HEK293 (cell line): Measurements from ENCODE around the gene KRABD2.

Experiments
- ATF2 ChIP-seq: fragments of 450-650 bp; formaldehyde crosslinking; IDR thresholded peaks from 2 replicates; pipeline ENCODE4 v1.5.1; 2016; ENCODE audit warnings: missing biosample characterization, missing genetic modification characterization, low read depth
- BCL11B ChIP-seq: fragments of 450-650 bp; formaldehyde crosslinking; IDR thresholded peaks from 2 replicates; pipeline ENCODE4 v1.5.1; 2016; ENCODE audit warnings: low read depth, missing biosample characterization, missing genetic modification characterization
- GFI1B ChIP-seq: fragments of 450-650 bp; formaldehyde crosslinking; IDR thresholded peaks from 2 replicates; pipeline ENCODE4 v1.5.1; 2016; ENCODE audit warnings: missing biosample characterization, missing genetic modification characterization
- HOXD13 ChIP-seq: sonication (generic); formaldehyde crosslinking; IDR thresholded peaks from 2 replicates; pipeline ENCODE4 v1.8.0; 2022; ENCODE audit warnings: missing genetic modification reagents, borderline replicate concordance
- KLF1 ChIP-seq: fragments of 450-650 bp; formaldehyde crosslinking; IDR thresholded peaks from 2 replicates; pipeline ENCODE4 v1.5.1; 2016; ENCODE audit warnings: missing biosample characterization, missing genetic modification characterization
- RBAK ChIP-seq: fragments of 450-650 bp; formaldehyde crosslinking; IDR thresholded peaks from 2 replicates; pipeline ENCODE4 v1.5.1; 2016; ENCODE audit warnings: missing biosample characterization, missing genetic modification characterization
- SP7 ChIP-seq: fragments of 450-650 bp; formaldehyde crosslinking; IDR thresholded peaks from 2 replicates; pipeline ENCODE4 v1.5.1; 2016; ENCODE audit warnings: missing biosample characterization, missing genetic modification characterization
- ZBTB17 ChIP-seq: fragments of 450-650 bp; formaldehyde crosslinking; IDR thresholded peaks from 2 replicates; pipeline ENCODE4 v1.5.1; 2016; ENCODE audit warnings: missing biosample characterization, missing genetic modification characterization
- ZBTB20 ChIP-seq: fragments of 450-650 bp; formaldehyde crosslinking; IDR thresholded peaks from 2 replicates; pipeline ENCODE4 v1.5.1; 2016; ENCODE audit warnings: missing biosample characterization, missing genetic modification characterization
- ZFP37 ChIP-seq: fragments of 450-650 bp; formaldehyde crosslinking; IDR thresholded peaks from 2 replicates; pipeline ENCODE4 v1.5.1; 2016; ENCODE audit warnings: missing biosample characterization, missing genetic modification characterization
- ZNF10 ChIP-seq: fragments of 450-650 bp; formaldehyde crosslinking; IDR thresholded peaks from 2 replicates; pipeline ENCODE4 v1.5.1; 2017; ENCODE audit warnings: missing biosample characterization, missing genetic modification characterization
- ZNF133 ChIP-seq: fragments of 450-650 bp; formaldehyde crosslinking; IDR thresholded peaks from 2 replicates; pipeline ENCODE4 v1.5.1; 2016; ENCODE audit warnings: missing biosample characterization, missing genetic modification characterization
- ZNF138 ChIP-seq: fragments of 450-650 bp; formaldehyde crosslinking; IDR thresholded peaks from 2 replicates; pipeline ENCODE4 v1.5.1; 2016; ENCODE audit warnings: missing biosample characterization, missing genetic modification characterization, borderline replicate concordance
- ZNF155 ChIP-seq: fragments of 450-650 bp; formaldehyde crosslinking; IDR thresholded peaks from 2 replicates; pipeline ENCODE4 v1.5.1; 2016; ENCODE audit warnings: missing biosample characterization, missing genetic modification characterization
- ZNF175 ChIP-seq: fragments of 450-650 bp; formaldehyde crosslinking; IDR thresholded peaks from 2 replicates; pipeline ENCODE4 v1.5.1; 2016; ENCODE audit warnings: missing biosample characterization, missing genetic modification characterization
- ZNF274 ChIP-seq, 2 experiments: fragments of 200-500 bp in 1 of 2; fragments of 450-650 bp in 1 of 2; sonication (Bioruptor generic) in 1 of 2; formaldehyde crosslinking in 1 of 2; IDR thresholded peaks; 2 replicates each; pipeline versions ENCODE4 v1.5.1 to v1.6.1; 2014 to 2016; ENCODE audit warnings: borderline replicate concordance in 1 of 2, inconsistent platforms in 1 of 2, low read length in 1 of 2, missing biosample characterization in 1 of 2, missing genetic modification characterization in 1 of 2
- ZNF354C ChIP-seq: fragments of 450-650 bp; formaldehyde crosslinking; IDR thresholded peaks from 2 replicates; pipeline ENCODE4 v1.5.1; 2016; ENCODE audit warnings: missing biosample characterization, missing genetic modification characterization, low read depth, borderline replicate concordance
- ZNF391 ChIP-seq: fragments of 450-650 bp; formaldehyde crosslinking; IDR thresholded peaks from 2 replicates; pipeline ENCODE4 v1.5.1; 2016; ENCODE audit warnings: low read depth, missing biosample characterization, missing genetic modification characterization, borderline replicate concordance
- ZNF473 ChIP-seq: fragments of 450-650 bp; formaldehyde crosslinking; IDR thresholded peaks from 2 replicates; pipeline ENCODE4 v1.5.1; 2017; ENCODE audit warnings: missing biosample characterization, missing genetic modification characterization
- ZNF558 ChIP-seq: fragments of 450-650 bp; formaldehyde crosslinking; IDR thresholded peaks from 2 replicates; pipeline ENCODE4 v1.5.1; 2016; ENCODE audit warnings: missing biosample characterization, missing genetic modification characterization
- ZNF585B ChIP-seq: fragments of 450-650 bp; formaldehyde crosslinking; IDR thresholded peaks from 2 replicates; pipeline ENCODE4 v1.5.1; 2016; ENCODE audit warnings: missing biosample characterization, missing genetic modification characterization
- ZNF610 ChIP-seq: fragments of 450-650 bp; formaldehyde crosslinking; IDR thresholded peaks from 2 replicates; pipeline ENCODE4 v1.5.1; 2016; ENCODE audit warnings: missing biosample characterization, missing genetic modification characterization, borderline replicate concordance
- ZNF621 ChIP-seq: fragments of 450-650 bp; formaldehyde crosslinking; IDR thresholded peaks from 2 replicates; pipeline ENCODE4 v1.5.1; 2017; ENCODE audit warnings: missing biosample characterization, missing genetic modification characterization
- ZNF629 ChIP-seq: fragments of 450-650 bp; formaldehyde crosslinking; IDR thresholded peaks from 2 replicates; pipeline ENCODE4 v1.5.1; 2017; ENCODE audit warnings: missing biosample characterization, missing genetic modification characterization
- ZNF670 ChIP-seq: fragments of 450-650 bp; formaldehyde crosslinking; IDR thresholded peaks from 2 replicates; pipeline ENCODE4 v1.5.1; 2016; ENCODE audit warnings: missing biosample characterization, missing genetic modification characterization, low read depth
- ZNF692 ChIP-seq: fragments of 450-650 bp; formaldehyde crosslinking; IDR thresholded peaks from 2 replicates; pipeline ENCODE4 v1.5.1; 2016; ENCODE audit warnings: missing biosample characterization, missing genetic modification characterization
- ZNF747 ChIP-seq: fragments of 450-650 bp; formaldehyde crosslinking; IDR thresholded peaks from 2 replicates; pipeline ENCODE4 v1.5.1; 2016; ENCODE audit warnings: missing biosample characterization, missing genetic modification characterization
- ZNF776 ChIP-seq: fragments of 450-650 bp; formaldehyde crosslinking; IDR thresholded peaks from 2 replicates; pipeline ENCODE4 v1.5.0; 2017; ENCODE audit warnings: missing biosample characterization, missing genetic modification characterization, borderline replicate concordance
- ZNF777 ChIP-seq: fragments of 450-650 bp; formaldehyde crosslinking; IDR thresholded peaks from 2 replicates; pipeline ENCODE4 v1.5.1; 2017; ENCODE audit warnings: missing biosample characterization, missing genetic modification characterization, borderline replicate concordance
- ZNF785 ChIP-seq: fragments of 450-650 bp; formaldehyde crosslinking; IDR thresholded peaks from 2 replicates; pipeline ENCODE4 v1.5.1; 2016; ENCODE audit warnings: missing biosample characterization, missing genetic modification characterization
- ZNF843 ChIP-seq: fragments of 450-650 bp; formaldehyde crosslinking; IDR thresholded peaks from 2 replicates; pipeline ENCODE4 v1.5.1; 2016; ENCODE audit warnings: missing biosample characterization, missing genetic modification characterization
- ZSCAN23 ChIP-seq: fragments of 450-650 bp; formaldehyde crosslinking; IDR thresholded peaks from 2 replicates; pipeline ENCODE4 v1.5.1; 2016; ENCODE audit warnings: missing biosample characterization, missing genetic modification characterization
- TF ChIP-seq, protein P1 (sequence below): fragments of 450-650 bp; formaldehyde crosslinking; IDR thresholded peaks from 2 replicates; pipeline ENCODE4 v1.5.1; 2016; ENCODE audit warnings: missing biosample characterization, missing genetic modification characterization
- TF ChIP-seq, protein P2 (sequence below): fragments of 450-650 bp; formaldehyde crosslinking; IDR thresholded peaks from 2 replicates; pipeline ENCODE4 v1.5.1; 2017; ENCODE audit warnings: missing biosample characterization, missing genetic modification characterization

KRABD2 gene

DNA sequence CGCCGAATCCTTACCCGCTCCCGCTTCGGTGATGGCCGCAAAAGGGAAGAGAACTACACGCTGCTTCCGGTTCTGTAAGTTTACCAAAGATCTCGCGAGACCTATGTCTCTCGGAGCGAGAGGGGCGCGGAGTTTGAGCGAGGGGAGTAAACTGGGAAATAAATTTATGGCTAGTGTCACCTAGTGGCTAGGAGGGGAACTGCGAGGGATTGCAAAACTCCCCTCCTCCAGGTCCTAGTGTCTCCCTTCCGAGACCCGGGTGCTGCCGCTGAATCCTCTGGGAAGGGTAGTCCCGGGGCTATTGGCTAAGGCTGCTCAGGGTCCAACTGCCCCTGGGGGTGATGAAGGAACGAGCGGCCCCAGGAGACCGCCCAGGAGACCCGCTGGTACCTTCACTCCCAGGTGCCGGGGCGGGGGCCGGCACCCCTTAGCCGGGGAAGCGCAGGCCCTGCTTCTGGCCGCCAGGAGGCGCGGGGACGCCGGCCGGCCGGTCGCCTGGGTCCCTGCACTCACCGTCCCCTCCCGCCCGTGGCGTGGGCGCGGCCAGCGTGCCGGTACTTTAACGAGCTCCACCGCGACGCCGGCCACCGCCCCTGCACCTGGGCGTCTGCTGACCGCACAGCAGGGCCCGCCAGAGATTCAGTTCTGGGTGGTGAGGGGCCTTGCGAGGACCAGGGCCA lies 6.8 kb upstream of the KRABD2 start, which contains the start of gene RPL26 (continued):
- TF ChIP-seq GFI1B = no peak
- peak; percentile 65; the same call in 1 of the 2 replicates for TF ChIP-seq ZNF785 (tag by site-specific recombination)
- TF ChIP-seq ZNF670 (tag by site-specific recombination) = no peak
- TF ChIP-seq, protein P1, sequence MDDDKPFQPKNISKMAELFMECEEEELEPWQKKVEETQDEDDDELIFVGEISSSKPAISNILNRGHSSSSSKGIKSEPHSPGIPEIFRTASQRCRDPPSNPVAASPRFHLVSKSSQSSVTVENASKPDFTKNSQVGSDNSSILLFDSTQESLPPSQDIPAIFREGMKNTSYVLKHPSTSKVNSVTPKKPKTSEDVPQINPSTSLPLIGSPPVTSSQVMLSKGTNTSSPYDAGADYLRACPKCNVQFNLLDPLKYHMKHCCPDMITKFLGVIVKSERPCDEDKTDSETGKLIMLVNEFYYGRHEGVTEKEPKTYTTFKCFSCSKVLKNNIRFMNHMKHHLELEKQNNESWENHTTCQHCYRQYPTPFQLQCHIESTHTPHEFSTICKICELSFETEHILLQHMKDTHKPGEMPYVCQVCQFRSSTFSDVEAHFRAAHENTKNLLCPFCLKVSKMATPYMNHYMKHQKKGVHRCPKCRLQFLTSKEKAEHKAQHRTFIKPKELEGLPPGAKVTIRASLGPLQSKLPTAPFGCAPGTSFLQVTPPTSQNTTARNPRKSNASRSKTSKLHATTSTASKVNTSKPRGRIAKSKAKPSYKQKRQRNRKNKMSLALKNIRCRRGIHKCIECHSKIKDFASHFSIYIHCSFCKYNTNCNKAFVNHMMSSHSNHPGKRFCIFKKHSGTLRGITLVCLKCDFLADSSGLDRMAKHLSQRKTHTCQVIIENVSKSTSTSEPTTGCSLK (tag by site-specific recombination) = no peak
- TF ChIP-seq ZNF585B (tag by site-specific recombination) = no peak
- peak; percentile 98 for TF ChIP-seq KLF1 (tag by site-specific recombination)
- no peak; the same call in 1 of the 2 replicates for TF ChIP-seq ZNF610 (tag by site-specific recombination)
- no peak for TF ChIP-seq ZNF155
- peak; percentile 87 for TF ChIP-seq SP7 (tag by site-specific recombination)
- no peak for TF ChIP-seq ZFP37
- TF ChIP-seq ZNF692 (tag by site-specific recombination) = peak; percentile 59; the same call in 1 of the 2 replicates
- no peak for TF ChIP-seq ZNF777 (tag by site-specific recombination)
- TF ChIP-seq ZBTB20 (tag by site-specific recombination) = peak; percentile 72; the same call in 1 of the 2 replicates
- peak; percentile 74; the same call in 1 of the 2 replicates for TF ChIP-seq ZNF629 (tag by site-specific recombination)
- TF ChIP-seq, protein P2, sequence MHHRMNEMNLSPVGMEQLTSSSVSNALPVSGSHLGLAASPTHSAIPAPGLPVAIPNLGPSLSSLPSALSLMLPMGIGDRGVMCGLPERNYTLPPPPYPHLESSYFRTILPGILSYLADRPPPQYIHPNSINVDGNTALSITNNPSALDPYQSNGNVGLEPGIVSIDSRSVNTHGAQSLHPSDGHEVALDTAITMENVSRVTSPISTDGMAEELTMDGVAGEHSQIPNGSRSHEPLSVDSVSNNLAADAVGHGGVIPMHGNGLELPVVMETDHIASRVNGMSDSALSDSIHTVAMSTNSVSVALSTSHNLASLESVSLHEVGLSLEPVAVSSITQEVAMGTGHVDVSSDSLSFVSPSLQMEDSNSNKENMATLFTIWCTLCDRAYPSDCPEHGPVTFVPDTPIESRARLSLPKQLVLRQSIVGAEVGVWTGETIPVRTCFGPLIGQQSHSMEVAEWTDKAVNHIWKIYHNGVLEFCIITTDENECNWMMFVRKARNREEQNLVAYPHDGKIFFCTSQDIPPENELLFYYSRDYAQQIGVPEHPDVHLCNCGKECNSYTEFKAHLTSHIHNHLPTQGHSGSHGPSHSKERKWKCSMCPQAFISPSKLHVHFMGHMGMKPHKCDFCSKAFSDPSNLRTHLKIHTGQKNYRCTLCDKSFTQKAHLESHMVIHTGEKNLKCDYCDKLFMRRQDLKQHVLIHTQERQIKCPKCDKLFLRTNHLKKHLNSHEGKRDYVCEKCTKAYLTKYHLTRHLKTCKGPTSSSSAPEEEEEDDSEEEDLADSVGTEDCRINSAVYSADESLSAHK (tag by site-specific recombination) = no peak; the same call in 1 of the 2 replicates
- TF ChIP-seq ZNF175 = no peak
- TF ChIP-seq ZNF621 (tag by site-specific recombination) = no peak
- TF ChIP-seq ZNF843 (tag by site-specific recombination) = 0 out of 2 replicates have a peak, but pooled peaks have one; percentile 34
- peak; percentile 82; the same call in 1 of the 2 replicates for TF ChIP-seq ZNF391
- TF ChIP-seq ZNF776 (tag by site-specific recombination) = no peak
- TF ChIP-seq ZNF558 (tag by site-specific recombination) = no peak
- TF ChIP-seq ZNF10 (tag by site-specific recombination) = peak; percentile 76
- no peak for TF ChIP-seq RBAK (tag by site-specific recombination)
- TF ChIP-seq ZNF354C (tag by site-specific recombination) = no peak
- no peak for TF ChIP-seq ATF2
- no peak; the same call in 1 of the 2 replicates for TF ChIP-seq HOXD13 (CRISPR knock-in tag)
- TF ChIP-seq ZNF133 (tag by site-specific recombination) = no peak
- TF ChIP-seq ZNF138 = no peak
- no peak for TF ChIP-seq ZSCAN23 (tag by site-specific recombination)
- no peak for TF ChIP-seq ZNF274 (IDR thresholded peaks at IDR 0.05; ENCODE audit: low read length)
- TF ChIP-seq ZNF274 (tag by site-specific recombination; IDR thresholded peaks at IDR 0.05; ENCODE audit: borderline replicate concordance) = no peak
- TF ChIP-seq BCL11B (tag by site-specific recombination) = no peak
- TF ChIP-seq ZBTB17 = peak; percentile 78; the same call in 1 of the 2 replicates
- no peak for TF ChIP-seq ZNF747 (tag by site-specific recombination)
- TF ChIP-seq ZNF473 (tag by site-specific recombination) = no peak
